Liver (tissue), 9 donors: ENCODE results near the gene TLR3. TPM values are rescaled to one million over a fixed set of nuclear protein-coding genes. Genes with fewer than 3 reads are reported as not detected.

Experiments used
- DNase-seq: peaks from one replicate; pipeline ENCODE4 v3.0.0-alpha.2; 2017; ENCODE audit warnings: low spot score
- H3K27ac ChIP-seq, 2 donors: one replicate each; pipeline ENCODE4 v1.7.0; 2013; ENCODE audit warnings: inconsistent platforms in 2 of 2, low read length in 2 of 2, control low read depth in 1 of 2, low read depth in 1 of 2, mild to moderate bottlenecking in 1 of 2
- H3K27me3 ChIP-seq, 4 donors: one replicate each; pipeline versions ENCODE4 v1.6.1 to v1.7.0; 2013; ENCODE audit warnings: low read length in 3 of 4, inconsistent platforms in 1 of 4, mild to moderate bottlenecking in 1 of 4, moderate library complexity in 1 of 4; ENCODE audit not compliant: control insufficient read depth in 4 of 4, insufficient read depth in 4 of 4
- H3K36me3 ChIP-seq, 4 donors: one replicate each; pipeline versions ENCODE4 v1.6.1 to v1.7.0; 2013; ENCODE audit warnings: low read length in 3 of 4, mild to moderate bottlenecking in 3 of 4, low read depth in 1 of 4, moderate library complexity in 1 of 4; ENCODE audit not compliant: control insufficient read depth in 4 of 4, insufficient read depth in 3 of 4
- H3K4me1 ChIP-seq, 4 donors: one replicate each; pipeline versions ENCODE4 v1.6.1 to v1.7.0; 2013; ENCODE audit warnings: low read length in 3 of 4, mild to moderate bottlenecking in 3 of 4, moderate library complexity in 1 of 4; ENCODE audit not compliant: control insufficient read depth in 4 of 4, insufficient read depth in 4 of 4
- H3K4me3 ChIP-seq, 3 donors: one replicate each; pipeline versions ENCODE4 v1.6.1 to v1.7.0; 2013; ENCODE audit warnings: low read length in 3 of 3, control low read depth in 1 of 3, low read depth in 1 of 3, mild to moderate bottlenecking in 1 of 3
- H3K9ac ChIP-seq, 2 donors: one replicate each; pipeline ENCODE4 v1.7.0; 2013; ENCODE audit warnings: low read length in 2 of 2, mild to moderate bottlenecking in 2 of 2, moderate library complexity in 2 of 2, control low read depth in 1 of 2, low read depth in 1 of 2
- H3K9me3 ChIP-seq, 4 donors: one replicate each; pipeline versions ENCODE4 v1.6.1 to v1.7.0; 2013; ENCODE audit warnings: low read length in 3 of 4; ENCODE audit not compliant: control insufficient read depth in 4 of 4
- EGR1 ChIP-seq, 2 donors: IDR thresholded peaks; 2 replicates each; pipeline ENCODE4 v1.6.1; 2016 to 2018; ENCODE audit warnings: antibody characterized with exemption in 2 of 2, low read depth in 2 of 2
- FOXA1 ChIP-seq: IDR thresholded peaks from 2 replicates; pipeline ENCODE4 v1.6.1; 2016; ENCODE audit warnings: antibody characterized with exemption
- FOXA2 ChIP-seq: IDR thresholded peaks from 2 replicates; pipeline ENCODE4 v1.6.1; 2016; ENCODE audit warnings: antibody characterized with exemption
- GABPA ChIP-seq, 2 donors: IDR thresholded peaks in 1 of 2; conservative IDR thresholded peaks in 1 of 2; 2 replicates each; pipeline ENCODE4 v1.6.1; 2016; ENCODE audit warnings: antibody characterized with exemption in 2 of 2, mild to moderate bottlenecking in 1 of 2, moderate library complexity in 1 of 2
- HNF4A ChIP-seq, 2 donors: conservative IDR thresholded peaks; 2 replicates each; pipeline ENCODE4 v1.6.1; 2016; ENCODE audit warnings: antibody characterized with exemption in 2 of 2, mild to moderate bottlenecking in 2 of 2
- HNF4G ChIP-seq: IDR thresholded peaks from 2 replicates; pipeline ENCODE4 v1.6.1; 2016; ENCODE audit warnings: antibody characterized with exemption
- JUND ChIP-seq, 2 donors: IDR thresholded peaks; 2 replicates each; pipeline ENCODE4 v1.6.1; 2016; ENCODE audit warnings: antibody characterized with exemption in 2 of 2
- MAX ChIP-seq: IDR thresholded peaks from 2 replicates; pipeline ENCODE4 v1.6.1; 2016; ENCODE audit warnings: antibody characterized with exemption
- NR2F2 ChIP-seq: IDR thresholded peaks from 2 replicates; pipeline ENCODE4 v1.6.1; 2016; ENCODE audit warnings: antibody characterized with exemption
- RAD21 ChIP-seq, 2 donors: IDR thresholded peaks; 2 replicates each; pipeline ENCODE4 v1.6.1; 2016; ENCODE audit warnings: antibody characterized with exemption in 2 of 2, mild to moderate bottlenecking in 2 of 2
- RXRA ChIP-seq, 2 donors: IDR thresholded peaks; 2 replicates each; pipeline ENCODE4 v1.6.1; 2017 to 2018; ENCODE audit warnings: antibody characterized with exemption in 2 of 2, mild to moderate bottlenecking in 1 of 2
- TAF1 ChIP-seq: conservative IDR thresholded peaks from 2 replicates; pipeline ENCODE4 v1.6.1; 2016; ENCODE audit warnings: antibody characterized with exemption, mild to moderate bottlenecking
- YY1 ChIP-seq: IDR thresholded peaks from 2 replicates; pipeline ENCODE4 v1.6.1; 2016; ENCODE audit warnings: antibody characterized with exemption, mild to moderate bottlenecking
- WGBS: extraction: QIAGEN DNeasy Blood & Tissue Kit; methylation state at CpG from one replicate; pipeline ENCODE4 v1.1.7; 2013; 5-methylcytosine and 5-hydroxymethylcytosine counted together
- polyA plus RNA-seq, 2 donors: library from polyadenylated mRNA; stranded (reverse) in 1 of 2; unstranded in 1 of 2; fragments of 200-250 nt in 1 of 2; fragments of >200 nt in 1 of 2; fragmentation: Nextera tagmentation in 1 of 2; extraction: Ambion mirVana in 1 of 2; gene quantifications; one replicate each; pipeline versions ENCODE4 v1.2.1 to v1.2.3, GENCODE V29; 2013 to 2015
- total RNA-seq, 2 donors: library from RNA; depleted of rRNA; stranded (reverse); fragments of >200 nt; gene quantifications; one replicate each; pipeline ENCODE4 v1.2.3, GENCODE V29; 2014
- TF ChIP-seq, protein P1 (sequence below): IDR thresholded peaks from 2 replicates; pipeline ENCODE4 v1.6.1; 2016; ENCODE audit warnings: antibody characterized with exemption
- TF ChIP-seq, protein P2 (sequence below): IDR thresholded peaks from 2 replicates; pipeline ENCODE4 v1.6.1; 2016; ENCODE audit warnings: antibody characterized with exemption
- donor health status: healthy.
- donor health status: healthy.
- donor health status: healthy.
- donor health status: healthy.
- donor health status: healthy.

TLR3 gene
- total and polyA plus RNA-seq, 4 donors: 1.3 to 4.3 (median 2.4) TPM

GRCh38 chr4:186132577-186133242, 63.8 kb downstream of the TLR3 start:
- Histone ChIP-seq H3K4me3 (no peak overlapping the region), H3K27ac (no peak overlapping the region), H3K36me3 (no peaks in the 10 kb centered on the region), H3K27me3 (no peaks in the 10 kb centered on the region), H3K9ac (no peak overlapping the region), H3K4me1 (peaks cover 0 to 6% (median 3%) of the 10 kb centered on the region in 4 donors), H3K9me3 (no peaks in the 10 kb centered on the region)
- TF ChIP-seq GABPA (IDR thresholded peaks at IDR 0.05 in 1 of 2, conservative IDR thresholded peaks at IDR 0.05 in 1 of 2): no peak
- TF ChIP-seq HNF4A (conservative IDR thresholded peaks at IDR 0.05): no peak
- no peak for TF ChIP-seq RXRA (IDR thresholded peaks at IDR 0.05)
- TF ChIP-seq, protein P1, sequence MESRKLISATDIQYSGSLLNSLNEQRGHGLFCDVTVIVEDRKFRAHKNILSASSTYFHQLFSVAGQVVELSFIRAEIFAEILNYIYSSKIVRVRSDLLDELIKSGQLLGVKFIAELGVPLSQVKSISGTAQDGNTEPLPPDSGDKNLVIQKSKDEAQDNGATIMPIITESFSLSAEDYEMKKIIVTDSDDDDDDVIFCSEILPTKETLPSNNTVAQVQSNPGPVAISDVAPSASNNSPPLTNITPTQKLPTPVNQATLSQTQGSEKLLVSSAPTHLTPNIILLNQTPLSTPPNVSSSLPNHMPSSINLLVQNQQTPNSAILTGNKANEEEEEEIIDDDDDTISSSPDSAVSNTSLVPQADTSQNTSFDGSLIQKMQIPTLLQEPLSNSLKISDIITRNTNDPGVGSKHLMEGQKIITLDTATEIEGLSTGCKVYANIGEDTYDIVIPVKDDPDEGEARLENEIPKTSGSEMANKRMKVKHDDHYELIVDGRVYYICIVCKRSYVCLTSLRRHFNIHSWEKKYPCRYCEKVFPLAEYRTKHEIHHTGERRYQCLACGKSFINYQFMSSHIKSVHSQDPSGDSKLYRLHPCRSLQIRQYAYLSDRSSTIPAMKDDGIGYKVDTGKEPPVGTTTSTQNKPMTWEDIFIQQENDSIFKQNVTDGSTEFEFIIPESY: no peak
- TF ChIP-seq NR2F2: no peak
- TF ChIP-seq JUND (IDR thresholded peaks at IDR 0.05): no peak
- no peak for TF ChIP-seq FOXA2
- TF ChIP-seq YY1: no peak
- TF ChIP-seq EGR1 (IDR thresholded peaks at IDR 0.05; ENCODE audit: low read depth in 2 of 2): no peak
- TF ChIP-seq FOXA1: no peak
- no peak for TF ChIP-seq HNF4G
- TF ChIP-seq, protein P2, sequence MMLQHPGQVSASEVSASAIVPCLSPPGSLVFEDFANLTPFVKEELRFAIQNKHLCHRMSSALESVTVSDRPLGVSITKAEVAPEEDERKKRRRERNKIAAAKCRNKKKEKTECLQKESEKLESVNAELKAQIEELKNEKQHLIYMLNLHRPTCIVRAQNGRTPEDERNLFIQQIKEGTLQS: no peak
- no peak for TF ChIP-seq TAF1
- WGBS: 46% methylated on average over 4 of the region's 4 CpGs
- no peak for DNase-seq

- Histone ChIP-seq H3K27me3 (no peaks in the 10 kb centered on the region), H3K4me3 (no peak overlapping the region), H3K4me1 (peaks cover 0 to 6% (median 3%) of the 10 kb centered on the region in 4 donors), H3K36me3 (no peaks in the 10 kb centered on the region), H3K27ac (no peak overlapping the region), H3K9ac (no peak overlapping the region), H3K9me3 (no peaks in the 10 kb centered on the region)
- no peak for DNase-seq
- 85% methylated on average over 3 of the region's 3 CpGs for WGBS
- TF ChIP-seq MAX (no peak), RAD21 (IDR thresholded peaks at IDR 0.05) (no peak), YY1 (no peak), EGR1 (IDR thresholded peaks at IDR 0.05; ENCODE audit: low read depth in 2 of 2) (no peak), JUND (IDR thresholded peaks at IDR 0.05) (no peak), HNF4A (conservative IDR thresholded peaks at IDR 0.05) (no peak), GABPA (IDR thresholded peaks at IDR 0.05 in 1 of 2, conservative IDR thresholded peaks at IDR 0.05 in 1 of 2) (no peak), FOXA1 (no peak)
- TF ChIP-seq, protein P1: no peak
- TF ChIP-seq, protein P2: no peak
These were observed 65.3 kb downstream of the TLR3 start for GRCh38 chr4:186134257-186134656.
